ENCODE results near the gene LGALS4.
"Not testable (repeated sequence)": the region's sequence is repeated elsewhere in the genome, so short reads cannot be mapped to it uniquely, and the experiment has no call there.

The LGALS4 gene

GRCh38 chr19:38766276-38767047, 46.3 kb downstream of the LGALS4 start:
- no peak for DNase-seq

- DNase-seq = no peak
Measured at GRCh38 chr19:38765214-38765613, 47.5 kb downstream of the LGALS4 start.

- DNase-seq = no peak
Measured at GRCh38 chr19:38763795-38764220, 48.9 kb downstream of the LGALS4 start.

GRCh38 chr19:38761884-38762389, 50.8 kb downstream of the LGALS4 start:
- DNase-seq = not testable (repeated sequence)

- not testable (repeated sequence) for DNase-seq
Measured at GRCh38 chr19:38760805-38761517, 51.8 kb downstream of the LGALS4 start.

GRCh38 chr19:38759590-38760003, 53.1 kb downstream of the LGALS4 start:
- no peak for DNase-seq

GRCh38 chr19:38754196-38754595, 58.5 kb downstream of the LGALS4 start:
- not testable (repeated sequence) for DNase-seq

- DNase-seq = not testable (repeated sequence)
Measured at GRCh38 chr19:38753783-38754182, 59.0 kb downstream of the LGALS4 start.
